Measurements from ENCODE around the gene RASSF3.

DNA sequence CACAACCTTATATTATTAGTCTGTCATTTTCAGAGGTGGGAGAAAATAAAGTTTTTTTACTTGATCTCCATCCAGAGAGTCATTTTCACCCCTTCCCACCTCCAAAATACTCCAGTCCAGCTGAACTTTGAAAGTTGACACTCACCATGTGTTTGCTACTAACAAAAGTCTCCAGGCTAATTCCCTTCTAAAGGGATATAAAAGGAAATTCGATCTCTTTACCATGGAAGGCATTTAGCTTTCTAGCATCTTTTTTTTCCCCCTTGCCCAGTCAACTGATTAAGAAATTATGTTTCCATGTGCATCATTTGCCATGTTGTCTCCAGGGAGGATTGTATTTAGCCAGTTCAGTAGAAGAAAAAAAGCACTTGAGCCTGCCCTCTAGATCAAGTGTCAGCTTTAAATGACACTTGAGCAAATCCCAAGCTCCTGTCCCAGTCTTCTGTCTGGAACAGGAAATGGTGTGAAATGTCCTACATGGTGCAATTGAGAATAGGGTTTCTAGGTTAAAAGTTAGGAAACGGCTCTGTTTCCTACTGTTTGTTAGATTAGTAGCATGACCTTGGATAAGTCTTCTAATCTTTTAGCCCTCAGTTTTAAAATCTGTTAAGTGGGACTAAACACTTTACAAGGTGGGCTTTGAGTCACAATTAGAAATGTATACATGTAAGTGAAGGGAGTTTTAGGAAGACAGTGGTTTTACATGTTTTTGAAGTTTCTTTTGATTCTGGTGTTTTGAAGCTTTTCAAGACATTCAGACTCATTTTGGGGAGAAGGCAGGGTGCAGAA lies 81.7 kb downstream of the RASSF3 start:
- no peak for TF ChIP-seq POLR2A (IDR thresholded peaks at IDR 0.05)
- TF ChIP-seq, protein P1, sequence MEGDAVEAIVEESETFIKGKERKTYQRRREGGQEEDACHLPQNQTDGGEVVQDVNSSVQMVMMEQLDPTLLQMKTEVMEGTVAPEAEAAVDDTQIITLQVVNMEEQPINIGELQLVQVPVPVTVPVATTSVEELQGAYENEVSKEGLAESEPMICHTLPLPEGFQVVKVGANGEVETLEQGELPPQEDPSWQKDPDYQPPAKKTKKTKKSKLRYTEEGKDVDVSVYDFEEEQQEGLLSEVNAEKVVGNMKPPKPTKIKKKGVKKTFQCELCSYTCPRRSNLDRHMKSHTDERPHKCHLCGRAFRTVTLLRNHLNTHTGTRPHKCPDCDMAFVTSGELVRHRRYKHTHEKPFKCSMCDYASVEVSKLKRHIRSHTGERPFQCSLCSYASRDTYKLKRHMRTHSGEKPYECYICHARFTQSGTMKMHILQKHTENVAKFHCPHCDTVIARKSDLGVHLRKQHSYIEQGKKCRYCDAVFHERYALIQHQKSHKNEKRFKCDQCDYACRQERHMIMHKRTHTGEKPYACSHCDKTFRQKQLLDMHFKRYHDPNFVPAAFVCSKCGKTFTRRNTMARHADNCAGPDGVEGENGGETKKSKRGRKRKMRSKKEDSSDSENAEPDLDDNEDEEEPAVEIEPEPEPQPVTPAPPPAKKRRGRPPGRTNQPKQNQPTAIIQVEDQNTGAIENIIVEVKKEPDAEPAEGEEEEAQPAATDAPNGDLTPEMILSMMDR (IDR thresholded peaks at IDR 0.05): no peak

Data from adrenal gland (tissue), 5 donors.